ENCODE measurements around the gene WRAP53. TPM values are rescaled to one million over a fixed set of nuclear protein-coding genes. Genes with fewer than 3 reads are reported as not detected.

Gene WRAP53
- polyA plus RNA-seq, 1 donor (not counting 4 experiments of a cell fraction or from before 2014, with no cell fraction given), result 8.2 TPM

GRCh38 chr17:7713782-7714181 is 25.5 kb downstream of the WRAP53 start:
- DNase-seq (ENCODE audit: low read depth, low spot score), result no peak

DNA sequence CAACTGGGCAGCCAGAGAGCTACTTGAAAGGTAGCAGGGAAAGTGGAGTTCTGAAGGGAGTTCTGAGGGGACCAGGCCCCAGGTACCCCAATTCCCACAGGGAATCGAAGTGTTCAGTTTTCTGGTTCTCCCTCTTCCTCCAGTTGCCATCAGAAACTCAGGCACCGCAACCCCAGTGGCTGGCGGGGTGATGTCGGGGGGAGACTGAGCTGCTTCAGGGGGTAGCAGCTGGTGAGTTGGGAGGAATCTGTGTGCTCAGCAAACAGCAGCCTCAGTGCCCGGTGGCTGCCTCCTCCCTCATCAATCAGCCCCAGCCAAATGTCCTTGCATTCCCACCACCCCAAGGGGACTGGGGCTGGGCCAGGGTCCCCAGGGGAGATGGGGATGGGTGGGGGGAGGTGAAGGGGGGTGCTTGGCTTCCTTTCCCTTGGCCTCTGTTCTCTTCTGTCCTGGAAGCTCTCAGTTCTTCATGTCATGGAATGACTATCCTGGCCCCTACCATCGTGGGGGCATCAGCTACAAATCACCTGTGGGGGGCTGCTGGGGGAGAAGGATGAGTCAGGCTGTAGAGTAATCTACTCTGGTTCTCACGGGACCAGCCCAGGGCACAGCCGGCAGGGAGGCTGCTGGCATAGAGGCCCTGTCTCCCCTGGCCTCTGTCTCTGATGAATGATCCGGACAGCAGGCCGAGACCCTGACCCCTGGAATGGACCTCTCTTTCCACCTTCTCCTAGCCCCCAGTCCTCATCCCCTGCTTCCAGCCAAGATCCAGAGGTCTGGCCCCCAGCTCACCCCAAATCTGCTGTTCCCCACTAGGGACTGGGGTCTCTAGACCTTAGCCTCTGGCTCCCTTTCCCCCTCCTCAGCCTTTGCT is 26.7 kb downstream of the WRAP53 start:
- H3K9me1 ChIP-seq (ENCODE audit: control insufficient read depth, extremely low read depth, insufficient read depth, low read length), result no peaks in the 10 kb centered on the region
- H3K79me2 ChIP-seq (ENCODE audit: control insufficient read depth, insufficient read depth, low read length), result no peaks in the 10 kb centered on the region
- no peak for DNase-seq (ENCODE audit: low read depth, low spot score)
- no peak overlapping the region for H3K9ac ChIP-seq (ENCODE audit: control insufficient read depth, extremely low read depth, insufficient read depth, low read length)
- no peak for TF ChIP-seq EZH2 (IDR thresholded peaks at IDR 0.05; ENCODE audit: low read length)
- H3K27me3 ChIP-seq (ENCODE audit: control insufficient read depth, extremely low read depth, insufficient read depth, low read length), result peaks cover 21% of the 10 kb centered on the region
- no peak for FAIRE-seq
- no peaks in the 10 kb centered on the region for H3K36me3 ChIP-seq (ENCODE audit: control insufficient read depth in 2 of 2, extremely low read depth in 1 of 2, insufficient read depth in 2 of 2, low read length in 2 of 2)
- no peaks in the 10 kb centered on the region for H4K20me1 ChIP-seq (ENCODE audit: control insufficient read depth, extremely low read depth, insufficient read depth, low read length)
- dilution Hi-C loops (cut with MboI; ENCODE audit: extremely low pct_ligation_motif_present, low sequenced_read_pairs), result no loop called here
- H3K4me2 ChIP-seq (ENCODE audit: control insufficient read depth, extremely low read depth, insufficient read depth, low read depth, low read length), result no peak overlapping the region
- H3K4me1 ChIP-seq (ENCODE audit: control insufficient read depth, extremely low read depth, insufficient read depth, low read length), result peaks cover 8% of the 10 kb centered on the region
- H2AFZ ChIP-seq (ENCODE audit: control insufficient read depth, low read length), result no peak overlapping the region
- no peaks in the 10 kb centered on the region for H3K9me3 ChIP-seq (ENCODE audit: control insufficient read depth, low read depth, low read length)
- no peak overlapping the region for H3K4me3 ChIP-seq (ENCODE audit: control insufficient read depth in 2 of 3, extremely low read depth in 1 of 3, insufficient read depth in 2 of 3, low read depth in 1 of 3, low read length in 3 of 3)
- H3K27ac ChIP-seq (ENCODE audit: control insufficient read depth, insufficient read depth, low read length), result no peak overlapping the region

More at GRCh38 chr17:7713782-7714181, 25.5 kb downstream of the WRAP53 start:
- no peak overlapping the region for H3K27ac ChIP-seq (ENCODE audit: control insufficient read depth, insufficient read depth, low read length)
- H3K4me1 ChIP-seq (ENCODE audit: control insufficient read depth, extremely low read depth, insufficient read depth, low read length), result peaks cover 8% of the 10 kb centered on the region
- FAIRE-seq, result no peak
- dilution Hi-C loops (cut with MboI; ENCODE audit: extremely low pct_ligation_motif_present, low sequenced_read_pairs), result no loop called here
- H3K9me1 ChIP-seq (ENCODE audit: control insufficient read depth, extremely low read depth, insufficient read depth, low read length), result no peaks in the 10 kb centered on the region
- H3K9me3 ChIP-seq (ENCODE audit: control insufficient read depth, low read depth, low read length), result no peaks in the 10 kb centered on the region
- no peaks in the 10 kb centered on the region for H4K20me1 ChIP-seq (ENCODE audit: control insufficient read depth, extremely low read depth, insufficient read depth, low read length)
- no peaks in the 10 kb centered on the region for H3K79me2 ChIP-seq (ENCODE audit: control insufficient read depth, insufficient read depth, low read length)
- peaks cover 13% of the 10 kb centered on the region for H3K27me3 ChIP-seq (ENCODE audit: control insufficient read depth, extremely low read depth, insufficient read depth, low read length)
- no peak overlapping the region for H3K9ac ChIP-seq (ENCODE audit: control insufficient read depth, extremely low read depth, insufficient read depth, low read length)
- H3K4me2 ChIP-seq (ENCODE audit: control insufficient read depth, extremely low read depth, insufficient read depth, low read depth, low read length), result no peak overlapping the region
- no peak overlapping the region for H2AFZ ChIP-seq (ENCODE audit: control insufficient read depth, low read length)
- TF ChIP-seq CTCF (optimal IDR thresholded peaks at IDR 0.05 in 1 of 3, IDR thresholded peaks at IDR 0.05 in 1 of 3, conservative IDR thresholded peaks at IDR 0.05 in 1 of 3; ENCODE audit: extremely low read depth in 1 of 3, insufficient read depth in 2 of 3, low read length in 3 of 3), result no peak
- TF ChIP-seq EZH2 (IDR thresholded peaks at IDR 0.05; ENCODE audit: low read length), result no peak
- H3K36me3 ChIP-seq (ENCODE audit: control insufficient read depth in 2 of 2, extremely low read depth in 1 of 2, insufficient read depth in 2 of 2, low read length in 2 of 2), result no peaks in the 10 kb centered on the region
- H3K4me3 ChIP-seq (ENCODE audit: control insufficient read depth in 2 of 3, extremely low read depth in 1 of 3, insufficient read depth in 2 of 3, low read depth in 1 of 3, low read length in 3 of 3), result no peak overlapping the region
